Heart left ventricle (tissue), 13 donors: Measurements from ENCODE around the gene DNAJC5.

Experiments used
- POLR2A ChIP-seq, 2 donors: fragments of 450-650 bp; IDR thresholded peaks; one replicate each; pipeline ENCODE4 v1.6.1; 2017; ENCODE audit warnings: antibody characterized with exemption in 2 of 2, mild to moderate bottlenecking in 2 of 2, moderate library complexity in 2 of 2
- TF ChIP-seq, protein P1 (sequence below), 12 donors: fragments of 200-600 bp; sonication (generic) in 4 of 12; IDR thresholded peaks; one replicate each; pipeline versions ENCODE4 v1.5.0 to v1.8.0; 2018 to 2022; ENCODE audit warnings: antibody characterized with exemption in 12 of 12, mild to moderate bottlenecking in 5 of 12
- donor health status: ischemic (EF 13 %, LVEDD 7.1; RV severe dilation, severe dysfunction).
- donor health status: DM: no; HTN: yes; CAD: no.
- donor health status: DM: no; HTN: no; CAD: no.
- donor health status: ischemic (EF 25% LVEDD 6.9; RV normal size, moderate dysfunction).
- donor health status: ischemic (EF 25% LVEDD 5.7; RV mildly dilated, moderate dysfunction).
- donor health status: ischemic (EF 35%, LVEDD 5.7; RV mildly dilated, moderate dysfunction).
- donor health status: nonischemic (EF 11% LVEDD 7.7; RV severe dilation, severe dysfunction).
- donor health status: DM: yes; HTN: yes; CAD: no.
- donor health status: PGD.
- donor health status: ischemic (EF 29% LVEDD 5.4; RV normal size, mild dysfunction).
- donor health status: nonischemic (EF 23%, LVEDD 6.1; RV moderate dilation, normal function).

GRCh38 chr20:63980317-63980805 lies 85.4 kb downstream of the DNAJC5 start:
- TF ChIP-seq, protein P1, sequence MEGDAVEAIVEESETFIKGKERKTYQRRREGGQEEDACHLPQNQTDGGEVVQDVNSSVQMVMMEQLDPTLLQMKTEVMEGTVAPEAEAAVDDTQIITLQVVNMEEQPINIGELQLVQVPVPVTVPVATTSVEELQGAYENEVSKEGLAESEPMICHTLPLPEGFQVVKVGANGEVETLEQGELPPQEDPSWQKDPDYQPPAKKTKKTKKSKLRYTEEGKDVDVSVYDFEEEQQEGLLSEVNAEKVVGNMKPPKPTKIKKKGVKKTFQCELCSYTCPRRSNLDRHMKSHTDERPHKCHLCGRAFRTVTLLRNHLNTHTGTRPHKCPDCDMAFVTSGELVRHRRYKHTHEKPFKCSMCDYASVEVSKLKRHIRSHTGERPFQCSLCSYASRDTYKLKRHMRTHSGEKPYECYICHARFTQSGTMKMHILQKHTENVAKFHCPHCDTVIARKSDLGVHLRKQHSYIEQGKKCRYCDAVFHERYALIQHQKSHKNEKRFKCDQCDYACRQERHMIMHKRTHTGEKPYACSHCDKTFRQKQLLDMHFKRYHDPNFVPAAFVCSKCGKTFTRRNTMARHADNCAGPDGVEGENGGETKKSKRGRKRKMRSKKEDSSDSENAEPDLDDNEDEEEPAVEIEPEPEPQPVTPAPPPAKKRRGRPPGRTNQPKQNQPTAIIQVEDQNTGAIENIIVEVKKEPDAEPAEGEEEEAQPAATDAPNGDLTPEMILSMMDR (IDR thresholded peaks at IDR 0.05): no peak
- TF ChIP-seq POLR2A (IDR thresholded peaks at IDR 0.05): no peak
